Central memory CD4-positive, alpha-beta T cell (primary cell): ENCODE results near the gene TRDMT1.

Experiments used
- DNase-seq: peaks from one replicate; pipeline ENCODE4 v3.0.0; 2022
- total RNA-seq, 3 experiments: gene quantifications; one replicate each; lab custom pipeline; 2026; lab: John Stamatoyannopoulos, UW

TRDMT1 gene, protein sequence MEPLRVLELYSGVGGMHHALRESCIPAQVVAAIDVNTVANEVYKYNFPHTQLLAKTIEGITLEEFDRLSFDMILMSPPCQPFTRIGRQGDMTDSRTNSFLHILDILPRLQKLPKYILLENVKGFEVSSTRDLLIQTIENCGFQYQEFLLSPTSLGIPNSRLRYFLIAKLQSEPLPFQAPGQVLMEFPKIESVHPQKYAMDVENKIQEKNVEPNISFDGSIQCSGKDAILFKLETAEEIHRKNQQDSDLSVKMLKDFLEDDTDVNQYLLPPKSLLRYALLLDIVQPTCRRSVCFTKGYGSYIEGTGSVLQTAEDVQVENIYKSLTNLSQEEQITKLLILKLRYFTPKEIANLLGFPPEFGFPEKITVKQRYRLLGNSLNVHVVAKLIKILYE
- total RNA-seq: 25.3 to 43.2 (median 33.5) reads per million in 3 experiments

DNA sequence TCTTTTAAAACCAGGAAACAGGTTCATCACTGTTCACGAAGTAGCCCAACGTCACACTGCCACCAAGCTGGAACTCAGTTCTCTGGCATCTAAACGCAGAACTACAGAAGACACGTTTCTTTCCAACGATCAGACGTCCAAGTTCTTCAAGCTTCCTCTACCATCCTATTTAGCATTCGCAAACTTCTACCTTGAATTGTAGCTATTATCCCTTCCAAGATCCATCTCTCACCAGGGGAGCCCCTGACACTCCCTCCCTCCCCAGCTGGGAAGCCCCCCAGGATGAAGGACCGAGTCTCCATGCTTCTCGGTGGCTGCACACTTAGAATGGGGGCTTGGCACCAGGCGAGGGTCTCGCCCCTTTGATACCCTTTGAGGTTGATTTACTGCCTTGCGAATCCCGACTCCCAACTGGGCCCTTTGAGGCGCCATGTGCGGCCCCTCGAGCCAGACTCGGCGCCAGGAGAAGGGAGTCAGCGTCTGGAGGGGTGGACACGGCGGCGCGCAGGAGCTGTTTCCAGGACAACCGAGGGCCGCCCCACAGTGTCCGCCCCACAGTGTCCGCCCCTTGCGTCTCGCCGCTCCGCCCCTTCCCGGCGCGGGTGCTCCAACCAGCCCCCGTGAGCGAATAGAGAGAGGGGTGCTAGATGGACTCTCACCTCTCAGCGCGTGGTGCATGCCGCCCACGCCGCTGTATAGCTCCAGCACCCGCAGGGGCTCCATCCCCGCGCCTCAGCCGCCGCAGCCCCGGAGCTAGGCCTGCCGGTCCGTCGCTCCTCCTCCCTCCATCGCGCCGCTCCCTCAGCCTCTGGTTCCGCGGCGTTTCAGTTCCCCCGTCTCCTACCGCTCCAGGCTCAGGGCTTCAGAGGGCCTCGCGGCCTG is at the start of gene TRDMT1:
TRDMT1 (minus strand) TSS at position 761 of the 882 bp plus-strand sequence; CDS start at position 723, 38 bp downstream.
- DNase-seq: peak; percentile 80

DNA sequence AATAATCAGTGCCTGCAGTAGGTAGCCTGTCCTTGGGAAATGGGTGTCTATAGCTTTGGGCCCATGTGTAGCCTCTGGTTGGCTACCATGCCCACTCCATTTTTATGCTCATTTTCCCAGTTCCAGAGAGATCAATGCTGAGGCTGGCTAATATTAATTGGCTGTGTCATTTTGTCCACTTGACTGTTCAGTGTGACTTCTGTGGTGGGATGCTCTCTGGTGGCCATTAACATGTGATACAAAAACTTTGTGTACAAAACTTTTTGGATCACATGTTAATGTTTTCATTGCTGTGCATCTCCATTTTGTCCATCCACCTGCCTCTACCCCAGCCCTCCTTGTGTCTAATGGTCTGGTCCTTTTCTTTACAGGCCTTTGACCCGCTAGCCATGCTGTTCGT is 49.3 kb upstream of the TRDMT1 start:
- no peak for DNase-seq

DNA sequence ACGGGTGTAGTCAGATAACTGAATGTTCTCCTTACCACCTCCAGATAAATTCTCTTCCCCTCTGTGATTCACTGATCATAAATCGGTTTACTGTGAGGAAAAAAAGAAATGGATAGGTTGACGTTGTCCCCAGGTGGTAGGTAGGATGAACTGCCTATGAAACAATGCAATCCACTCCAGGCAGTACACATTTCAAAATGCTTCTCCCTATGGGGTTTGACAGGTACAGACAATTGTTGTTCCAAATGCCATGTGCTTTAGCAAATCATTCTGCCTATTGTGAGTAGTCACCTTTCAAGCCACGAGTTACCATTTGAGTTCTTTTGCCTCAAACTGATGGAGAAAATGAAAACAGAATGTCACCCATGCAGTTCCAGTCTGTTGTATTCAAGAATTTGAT is 48.3 kb upstream of the TRDMT1 start:
- no peak for DNase-seq

DNA sequence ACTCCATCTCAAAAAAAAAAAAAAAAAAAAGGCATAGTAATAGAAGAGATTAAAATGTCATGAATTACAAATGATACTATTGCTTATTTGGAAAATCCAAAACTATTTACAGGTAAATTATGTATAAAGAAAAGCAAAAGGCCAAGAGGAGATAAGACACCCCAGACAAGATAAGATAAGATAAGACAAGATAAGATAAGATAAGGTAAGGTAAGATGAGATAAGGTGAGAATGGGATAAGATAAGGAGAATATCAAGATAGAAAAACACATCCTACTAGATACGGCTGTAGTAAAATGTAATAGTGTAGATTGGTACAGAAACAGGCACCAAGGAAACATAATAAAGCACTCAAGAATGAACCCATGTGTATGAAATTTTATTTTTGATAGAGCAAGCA is 47.5 kb upstream of the TRDMT1 start:
- no peak for DNase-seq

DNA sequence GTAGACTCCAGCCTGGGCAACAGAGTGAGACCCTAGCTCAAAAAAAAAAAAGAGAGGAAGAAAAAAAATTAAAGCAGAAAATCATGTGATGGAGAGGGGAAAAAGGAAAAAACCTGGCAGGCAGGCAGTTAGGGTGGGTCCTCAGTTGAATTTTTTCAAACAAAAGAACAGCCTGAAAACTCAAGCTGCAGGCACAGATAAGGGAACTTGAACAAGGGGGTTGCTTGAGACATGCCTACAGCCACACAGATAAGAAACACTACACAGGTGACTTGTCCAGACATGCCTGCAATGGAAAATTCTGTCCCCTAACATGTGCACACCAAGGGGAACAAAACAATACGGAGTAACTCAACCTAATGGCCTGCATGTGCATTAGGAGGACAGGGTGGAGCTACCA is 45.7 kb upstream of the TRDMT1 start:
- no peak for DNase-seq

DNA sequence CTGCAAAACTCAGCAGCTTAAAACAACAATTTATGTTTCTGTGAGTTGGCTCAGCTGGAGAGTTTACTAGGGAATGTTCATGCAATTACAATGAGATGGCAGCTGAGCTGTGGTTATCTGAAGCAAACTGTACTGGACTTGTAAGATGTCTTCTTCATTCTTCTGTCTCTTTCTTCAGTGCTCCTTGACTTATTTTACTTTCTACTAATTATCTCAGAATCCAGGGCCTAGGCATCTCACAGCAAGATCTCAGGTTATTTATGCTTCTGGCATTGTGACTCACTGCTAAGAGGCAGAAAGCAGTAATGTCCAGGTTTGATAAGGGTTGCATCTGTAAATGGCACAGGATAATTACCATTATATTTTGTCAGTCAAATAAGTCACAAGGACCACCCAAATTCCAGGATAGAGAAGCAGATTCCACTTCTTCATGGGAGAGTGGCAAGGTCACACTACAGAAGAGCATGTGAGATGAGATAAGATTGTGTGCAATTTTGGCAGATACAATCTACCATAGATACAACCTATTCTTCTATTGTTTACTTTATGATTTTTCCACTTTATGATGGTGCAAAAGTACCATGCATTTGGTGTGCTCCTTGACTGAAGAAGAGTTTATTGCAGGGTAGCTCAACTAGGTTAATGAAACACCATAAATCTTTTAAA is 43.4 kb upstream of the TRDMT1 start:
- no peak for DNase-seq

DNA sequence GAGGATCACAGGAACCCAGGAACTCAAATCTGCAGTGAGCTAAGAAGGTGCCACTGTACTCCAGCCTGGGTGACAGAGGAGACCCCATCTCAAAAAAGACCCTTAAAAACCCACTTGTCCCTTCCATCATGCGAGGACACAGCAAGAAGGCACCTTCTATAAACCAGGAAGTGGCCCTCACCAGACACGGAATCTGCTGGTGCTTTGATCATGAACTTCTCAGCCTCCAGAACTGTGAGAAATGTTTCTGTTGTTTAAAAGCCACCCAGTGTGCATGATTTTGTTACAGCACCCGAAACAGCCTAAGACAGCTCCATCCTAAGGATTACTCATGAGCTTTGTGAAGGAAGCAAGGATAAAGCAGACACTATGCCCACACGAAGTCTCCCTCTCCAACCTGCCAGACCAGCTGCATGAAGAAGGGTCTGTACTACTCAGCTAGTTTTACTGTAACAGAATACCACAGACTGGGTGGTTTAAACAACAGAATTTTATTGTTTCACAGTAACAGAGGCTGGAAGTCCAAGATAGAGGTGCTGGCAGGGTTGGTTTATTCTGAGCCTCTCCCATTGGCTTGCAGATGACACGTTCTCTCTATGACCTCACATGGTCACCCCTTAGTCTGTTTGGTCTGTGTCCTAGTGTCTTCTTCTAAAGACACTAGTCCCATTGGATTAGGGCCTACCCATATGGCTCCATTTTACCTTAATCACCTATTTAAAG is 40.3 kb upstream of the TRDMT1 start:
- DNase-seq: no peak

DNA sequence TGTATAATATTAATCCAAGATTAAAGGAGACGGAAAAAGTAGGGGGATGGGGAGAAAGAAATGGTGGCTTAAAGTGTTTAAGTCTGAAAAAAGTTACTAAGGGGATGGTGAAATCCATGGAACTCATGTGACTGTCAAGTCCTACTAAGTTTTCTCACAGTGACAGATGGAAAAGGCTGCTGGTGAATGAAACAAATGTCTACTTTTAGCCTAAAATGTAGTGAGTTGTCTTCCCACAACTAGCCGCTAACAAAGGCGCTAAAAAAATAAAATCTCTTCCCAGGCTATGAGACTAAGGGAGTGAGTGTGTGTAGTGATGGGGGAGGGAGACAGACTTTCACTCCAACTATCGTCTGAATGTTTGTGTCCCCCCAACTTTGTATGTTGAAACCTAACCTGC is 39.1 kb upstream of the TRDMT1 start:
- DNase-seq: no peak

DNA sequence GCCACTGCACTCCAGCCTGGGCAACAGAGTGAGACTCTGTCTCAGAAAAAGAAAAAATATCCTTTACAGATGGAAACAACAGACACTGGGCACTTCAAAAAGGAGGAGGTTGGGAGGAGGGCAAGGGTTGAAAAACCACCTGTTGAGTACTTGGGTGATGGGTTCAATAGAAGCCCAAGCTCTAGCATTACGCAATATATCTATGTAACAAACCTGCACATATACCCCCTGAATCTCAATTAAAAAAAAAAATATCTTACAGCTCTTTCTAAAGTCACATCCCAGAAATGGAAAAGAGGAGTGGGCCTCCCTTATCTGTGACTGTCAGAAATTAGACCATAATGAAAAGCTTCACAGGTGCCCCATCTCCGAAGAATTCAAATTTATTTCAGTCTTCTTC is 38.6 kb upstream of the TRDMT1 start:
- no peak for DNase-seq

DNA sequence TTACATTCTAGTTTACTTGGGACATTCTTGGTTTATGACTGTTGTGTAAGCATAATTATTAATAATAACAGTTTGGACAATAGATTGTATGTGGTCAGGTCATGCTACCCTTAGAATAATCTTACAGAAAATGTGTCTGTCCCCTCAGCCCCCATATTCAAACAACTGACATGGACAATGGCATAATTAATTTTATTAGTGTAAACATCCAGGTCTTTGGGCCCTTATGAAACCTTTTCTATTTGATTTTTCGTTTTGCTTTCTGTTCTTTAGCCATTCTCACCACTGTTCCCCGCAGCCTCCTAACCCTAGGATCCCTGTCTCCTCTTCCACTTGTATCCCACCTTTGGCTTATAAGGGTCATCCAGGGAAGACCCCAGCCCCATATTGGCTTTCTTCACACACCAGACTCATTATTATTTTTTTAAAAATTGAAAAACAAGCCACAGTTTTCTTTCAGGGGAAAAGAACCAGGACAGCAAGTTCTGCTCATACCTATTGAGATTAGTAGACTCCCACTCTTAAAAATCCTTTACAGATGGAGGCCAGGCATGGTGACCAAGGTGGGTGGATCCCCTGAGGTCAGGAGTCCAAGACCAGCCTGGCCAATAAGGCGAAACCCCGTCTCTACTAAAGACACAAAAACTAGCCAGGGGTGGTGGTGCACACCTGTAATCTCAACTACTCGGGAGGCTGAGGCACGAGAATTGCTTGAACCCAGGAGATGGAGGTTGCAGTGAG is 38.0 kb upstream of the TRDMT1 start:
- DNase-seq: no peak

DNA sequence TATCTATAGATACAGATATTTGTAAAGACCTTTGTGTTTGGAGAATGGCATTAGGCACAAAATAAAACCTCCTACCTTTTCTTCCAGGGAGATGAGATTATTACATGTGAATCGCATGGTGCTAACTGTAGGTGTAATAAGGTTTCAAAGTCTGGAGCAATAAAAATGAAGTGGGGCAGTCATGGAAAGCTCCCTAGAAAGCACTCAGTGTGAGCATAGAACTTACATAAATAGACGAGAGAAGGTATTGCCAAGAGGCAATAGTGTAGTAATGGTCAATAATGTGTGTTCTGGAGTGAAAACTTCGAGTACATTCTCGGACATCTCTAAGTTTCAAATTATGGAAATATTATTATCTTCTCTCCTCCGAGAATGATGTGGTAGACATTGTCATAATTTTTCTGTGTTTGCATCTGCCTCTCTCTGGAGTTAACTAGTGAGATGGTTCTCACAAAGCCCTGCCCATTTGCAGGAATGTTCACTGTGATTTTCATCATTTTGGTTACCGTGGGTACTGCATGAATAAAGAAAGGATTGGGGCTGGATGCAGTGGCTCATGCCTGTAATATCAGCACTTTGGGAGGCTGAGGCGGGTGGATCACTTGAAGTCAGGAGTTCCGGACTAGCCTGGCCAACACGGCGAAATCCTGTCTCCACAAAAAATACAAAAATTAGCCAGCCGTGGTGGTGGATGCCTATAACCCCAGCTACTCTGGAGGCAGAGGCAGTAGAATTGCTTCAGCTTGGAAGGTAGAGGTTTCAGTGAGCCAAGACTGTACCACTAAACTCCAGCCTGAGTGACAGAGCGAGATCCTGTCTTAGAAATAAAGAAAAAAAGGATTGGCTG is 37.2 kb upstream of the TRDMT1 start:
- no peak for DNase-seq

DNA sequence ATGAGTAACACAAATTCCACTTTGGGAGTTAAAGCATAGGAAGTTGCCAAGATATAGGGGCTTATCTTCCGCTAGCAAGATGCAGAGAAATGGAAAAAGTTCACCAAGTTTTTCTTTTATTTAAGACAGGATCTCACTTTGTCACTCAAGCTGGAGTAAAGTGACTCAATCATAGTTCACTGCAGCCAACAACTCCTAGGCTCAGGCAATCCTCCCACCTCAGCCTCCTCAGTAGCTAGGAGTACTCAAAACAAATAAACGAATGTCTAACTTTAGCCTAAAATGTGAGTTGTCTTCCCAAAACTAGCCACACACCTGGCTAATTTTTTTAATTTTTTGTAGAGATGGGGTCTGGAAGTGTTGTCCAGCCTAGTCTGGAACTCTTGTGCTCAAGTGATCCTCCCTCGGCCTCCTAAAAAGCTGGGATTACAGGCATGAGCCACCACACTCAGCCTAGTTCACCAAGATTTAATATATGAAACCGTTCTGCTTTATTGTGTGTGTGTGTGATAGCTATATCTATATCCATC is 36.5 kb upstream of the TRDMT1 start:
- DNase-seq: no peak

DNA sequence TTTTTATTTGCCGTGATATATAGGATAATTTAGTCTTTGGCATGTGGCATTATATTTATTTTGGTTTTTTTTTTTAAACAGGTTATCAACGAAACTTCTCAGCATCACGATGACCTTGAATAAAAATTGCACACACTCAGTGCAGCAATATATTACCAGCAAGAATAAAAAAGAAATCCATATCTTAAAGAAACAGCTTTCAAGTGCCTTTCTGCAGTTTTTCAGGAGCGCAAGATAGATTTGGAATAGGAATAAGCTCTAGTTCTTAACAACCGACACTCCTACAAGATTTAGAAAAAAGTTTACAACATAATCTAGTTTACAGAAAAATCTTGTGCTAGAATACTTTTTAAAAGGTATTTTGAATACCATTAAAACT is 35.7 kb upstream of the TRDMT1 start:
- DNase-seq: no peak

DNA sequence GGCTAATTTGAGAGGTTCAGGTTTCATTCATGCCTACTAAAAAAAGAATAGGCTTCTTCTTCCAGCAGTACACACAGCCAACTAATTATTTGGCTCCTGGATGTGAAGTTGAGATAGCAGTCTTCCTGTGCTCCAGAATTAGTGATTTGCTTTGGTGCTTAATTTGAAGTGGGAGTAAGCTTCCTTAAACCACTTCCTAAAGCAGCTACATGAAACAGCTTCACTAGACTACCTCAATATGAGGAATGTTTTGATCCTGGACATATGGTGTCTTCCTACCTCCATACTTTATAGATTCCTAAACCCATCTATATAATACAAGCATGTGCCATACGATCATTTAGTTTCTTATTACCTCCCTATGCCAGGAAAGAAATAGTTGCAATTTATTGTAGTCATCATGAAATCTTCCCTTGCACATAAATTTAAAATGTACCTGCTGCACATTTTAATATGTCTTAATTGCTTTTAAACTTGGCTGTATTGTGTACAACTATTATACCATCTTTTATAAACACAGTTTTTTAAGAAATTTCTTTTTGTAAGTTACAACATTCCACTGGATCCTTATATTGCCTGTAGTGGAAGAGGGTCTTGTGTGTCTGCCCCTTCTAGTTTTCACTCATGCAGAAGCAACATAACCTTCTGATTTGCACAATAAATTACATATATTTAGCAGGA is 35.1 kb upstream of the TRDMT1 start:
- DNase-seq: no peak

DNA sequence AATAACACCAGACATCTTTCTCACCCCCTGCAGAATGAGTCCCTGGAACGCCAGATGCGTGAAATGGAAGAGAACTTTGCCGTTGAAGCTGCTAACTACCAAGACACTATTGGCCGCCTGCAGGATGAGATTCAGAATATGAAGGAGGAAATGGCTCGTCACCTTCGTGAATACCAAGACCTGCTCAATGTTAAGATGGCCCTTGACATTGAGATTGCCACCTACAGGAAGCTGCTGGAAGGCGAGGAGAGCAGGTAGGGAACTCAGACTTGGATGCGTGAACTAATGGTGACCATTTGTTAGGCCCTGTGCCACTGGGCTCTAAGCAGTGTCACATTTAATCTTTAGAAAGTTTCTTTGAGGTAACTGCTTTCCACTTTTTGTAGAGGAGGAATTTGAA is 33.7 kb upstream of the TRDMT1 start:
- no peak for DNase-seq

DNA sequence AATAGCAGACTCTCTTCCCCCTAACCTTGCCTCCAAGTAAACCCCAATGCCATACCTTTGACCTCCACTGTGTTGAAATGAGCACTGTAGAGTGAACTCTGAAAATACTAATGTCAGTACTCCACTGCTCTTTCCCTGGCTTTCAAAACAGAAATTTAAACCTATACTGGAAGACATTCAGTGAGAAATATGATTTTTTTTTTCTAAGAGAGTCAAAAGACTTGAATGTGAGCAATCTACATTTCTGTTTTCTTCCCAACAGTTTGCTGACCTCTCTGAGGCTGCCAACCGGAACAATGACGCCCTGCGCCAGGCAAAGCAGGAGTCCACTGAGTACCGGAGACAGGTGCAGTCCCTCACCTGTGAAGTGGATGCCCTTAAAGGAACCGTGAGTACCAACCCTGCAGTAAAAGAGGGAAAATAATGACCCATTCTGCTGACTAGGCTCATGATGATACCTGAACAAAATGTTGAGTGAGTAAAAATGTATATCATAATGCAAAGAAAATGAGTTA is 33.0 kb upstream of the TRDMT1 start:
- DNase-seq: no peak

DNA sequence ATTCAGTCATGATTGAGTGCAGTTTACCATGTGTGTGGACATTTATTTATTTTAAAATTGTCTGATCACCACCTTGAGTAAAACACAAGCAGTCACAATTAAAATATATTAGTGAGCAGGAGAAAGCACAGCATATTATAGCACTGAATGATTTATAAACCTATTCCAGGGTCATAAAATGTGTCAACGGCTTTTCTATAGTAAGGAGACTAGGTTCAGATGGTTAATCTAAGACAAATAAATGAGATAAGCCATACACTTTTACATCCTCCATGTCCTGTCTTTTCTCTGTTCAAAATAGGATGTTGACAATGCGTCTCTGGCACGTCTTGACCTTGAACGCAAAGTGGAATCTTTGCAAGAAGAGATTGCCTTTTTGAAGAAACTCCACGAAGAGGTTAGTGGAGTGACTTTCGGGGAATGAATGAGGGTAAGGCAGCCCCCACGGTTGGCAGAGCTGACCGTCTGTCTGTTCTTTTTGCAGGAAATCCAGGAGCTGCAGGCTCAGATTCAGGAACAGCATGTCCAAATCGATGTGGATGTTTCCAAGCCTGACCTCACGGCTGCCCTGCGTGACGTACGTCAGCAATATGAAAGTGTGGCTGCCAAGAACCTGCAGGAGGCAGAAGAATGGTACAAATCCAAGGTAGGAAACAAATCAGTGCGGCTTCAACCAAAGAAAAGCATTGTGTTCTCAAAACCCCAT is 32.0 kb upstream of the TRDMT1 start:
- DNase-seq: no peak

DNA sequence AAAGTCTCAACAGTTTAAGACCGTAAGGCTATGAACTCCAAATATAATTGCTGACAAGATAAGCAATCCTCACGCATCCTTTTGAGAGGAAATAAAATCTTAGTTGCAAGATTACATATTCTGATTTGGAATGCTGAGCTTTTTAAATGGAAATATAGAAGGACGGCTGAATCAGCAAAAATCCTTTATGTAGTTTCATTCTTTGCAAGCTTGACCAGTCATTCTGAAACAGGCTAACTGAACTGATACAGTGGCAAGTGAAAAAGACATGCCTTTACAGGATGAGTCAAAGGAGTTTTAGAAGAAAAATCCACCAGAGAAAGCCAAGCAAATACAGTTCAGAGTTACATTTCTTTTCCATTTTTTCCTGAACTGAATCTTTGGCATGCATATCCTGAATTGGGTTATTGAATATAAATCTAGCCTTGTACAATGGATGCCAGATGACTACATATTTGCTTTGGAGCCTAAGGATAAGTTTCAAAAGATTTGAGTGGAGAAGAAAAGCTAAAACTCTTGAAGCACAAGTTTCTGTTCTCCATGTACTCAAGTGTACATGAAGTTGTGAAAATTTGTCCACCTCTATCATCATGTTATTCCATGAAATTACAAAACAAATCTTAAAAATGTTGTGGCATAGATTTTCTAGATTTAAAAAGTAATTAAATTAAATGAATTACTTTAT is 30.9 kb upstream of the TRDMT1 start:
- no peak for DNase-seq

DNA sequence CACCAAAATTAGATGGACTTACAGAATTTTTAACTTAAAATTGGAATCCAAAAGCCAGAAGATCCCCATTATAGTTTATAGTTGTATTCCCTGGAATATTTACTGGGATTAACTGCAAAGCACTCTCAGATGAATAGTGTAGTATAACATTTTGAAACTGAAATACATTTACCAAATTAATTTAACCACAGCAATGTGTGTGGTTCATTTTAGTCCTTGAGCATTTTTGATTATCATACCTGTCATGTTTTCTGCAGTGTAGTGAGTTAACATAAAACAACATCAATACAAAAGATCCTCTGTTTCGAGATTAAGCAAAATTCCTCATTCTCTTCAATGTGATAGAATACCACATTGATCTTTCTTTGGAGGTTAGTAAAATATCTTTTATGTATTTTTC is 30.3 kb upstream of the TRDMT1 start:
- DNase-seq: no peak
